ENCODE measurements around the gene ETNPPL. TPM values are rescaled to one million over a fixed set of nuclear protein-coding genes. Genes with fewer than 3 reads are reported as not detected.
"Not testable (repeated sequence)": the region's sequence is repeated elsewhere in the genome, so short reads cannot be mapped to it uniquely, and the experiment has no call there.

The ETNPPL gene
- polyA plus RNA-seq, 1 donor: not detected

DNA sequence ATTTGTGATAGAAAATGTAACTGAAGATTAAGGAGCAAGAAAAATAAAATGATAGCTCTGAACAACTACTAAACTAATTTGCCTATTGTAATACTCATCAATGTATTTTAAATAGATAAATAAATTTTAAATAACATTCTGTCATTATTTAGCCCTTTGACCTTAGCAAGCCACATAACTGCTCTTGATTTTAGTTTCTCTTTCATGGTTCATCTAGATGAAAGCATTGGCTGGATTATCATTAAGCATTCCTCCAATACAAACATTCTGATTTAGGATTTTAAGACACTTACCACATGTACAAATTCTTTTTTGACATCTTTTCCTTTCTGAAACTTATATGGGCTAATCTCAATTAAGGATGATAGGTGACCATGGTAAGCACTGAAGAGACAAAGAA, 8.5 kb downstream of the ETNPPL start:
- no peak for DNase-seq

DNA sequence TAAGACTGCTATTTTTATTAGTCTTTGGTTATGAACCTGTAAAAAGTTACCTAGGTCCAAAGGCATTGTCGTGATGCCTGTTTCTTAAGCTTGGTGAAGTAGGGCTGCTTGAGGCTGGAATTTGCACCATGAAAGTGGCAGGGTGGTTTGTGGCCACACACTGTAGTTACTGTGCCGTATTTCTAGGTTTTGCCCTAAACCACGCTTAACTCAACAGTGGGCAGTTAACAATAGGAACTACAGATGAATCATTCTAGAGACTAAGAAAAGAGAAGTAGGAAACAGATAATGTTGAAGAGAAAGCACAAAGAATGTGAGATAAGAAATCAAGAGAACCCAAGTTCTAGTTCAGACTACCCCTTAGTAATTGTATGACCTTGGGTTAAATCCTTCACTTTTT, 11.5 kb downstream of the ETNPPL start:
- no peak for DNase-seq

DNA sequence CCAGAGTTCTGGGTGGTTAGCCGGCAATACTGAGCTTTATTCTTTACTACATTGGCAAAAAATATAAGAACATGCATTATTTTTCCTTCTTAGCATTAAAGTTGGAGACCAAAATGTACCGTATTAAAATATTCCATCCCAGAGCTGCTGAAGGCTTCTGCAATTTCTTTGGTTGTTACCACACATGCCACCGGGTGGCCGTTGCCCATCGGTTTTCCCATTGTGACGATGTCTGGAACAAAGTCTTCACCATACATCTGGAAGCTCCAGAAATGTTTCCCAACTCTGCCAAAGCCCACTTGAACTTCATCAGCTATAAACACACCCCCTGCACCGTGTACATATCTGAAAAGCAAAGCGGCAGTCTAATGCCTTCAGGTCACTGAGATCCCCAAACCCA, 13.7 kb downstream of the ETNPPL start:
- no peak for DNase-seq

DNA sequence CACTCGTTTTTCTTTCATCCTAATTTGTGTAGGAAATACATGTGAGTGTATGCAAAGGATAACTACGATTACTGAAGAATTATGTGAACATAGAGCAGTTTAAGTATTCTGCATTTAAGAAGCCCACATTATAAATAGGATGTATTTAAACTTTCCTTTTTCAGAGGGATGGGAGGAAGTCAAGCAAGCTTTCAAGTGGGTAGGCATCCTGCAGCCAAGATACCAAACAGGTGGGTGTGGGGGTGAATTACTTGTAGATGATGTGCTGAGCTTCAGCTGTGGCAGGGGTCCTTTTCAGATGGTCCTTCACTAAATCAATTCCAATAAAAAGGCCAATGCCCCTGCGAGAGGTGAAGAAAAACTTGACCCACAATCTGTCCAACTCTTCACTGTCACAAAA, 16.3 kb downstream of the ETNPPL start:
- no peak for DNase-seq

DNA sequence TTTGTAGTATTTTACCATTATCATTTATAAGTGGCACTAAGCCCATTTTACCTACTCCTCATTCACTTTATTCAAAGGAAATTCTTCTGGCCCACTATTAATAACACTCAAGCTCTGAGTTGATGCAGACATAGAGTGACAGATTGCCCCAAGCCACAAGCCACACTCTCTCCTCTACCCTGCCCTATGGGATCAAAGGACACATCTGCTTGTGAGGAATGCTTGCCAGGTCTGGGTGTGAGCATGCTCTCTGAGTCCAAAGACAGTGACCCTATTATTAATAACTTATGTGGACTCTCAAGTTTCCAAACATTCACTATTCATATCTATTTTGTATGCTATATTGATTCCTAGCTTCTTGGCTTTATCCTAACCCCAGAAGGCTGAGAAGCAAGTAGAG, 18.5 kb downstream of the ETNPPL start:
- DNase-seq: no peak

DNA sequence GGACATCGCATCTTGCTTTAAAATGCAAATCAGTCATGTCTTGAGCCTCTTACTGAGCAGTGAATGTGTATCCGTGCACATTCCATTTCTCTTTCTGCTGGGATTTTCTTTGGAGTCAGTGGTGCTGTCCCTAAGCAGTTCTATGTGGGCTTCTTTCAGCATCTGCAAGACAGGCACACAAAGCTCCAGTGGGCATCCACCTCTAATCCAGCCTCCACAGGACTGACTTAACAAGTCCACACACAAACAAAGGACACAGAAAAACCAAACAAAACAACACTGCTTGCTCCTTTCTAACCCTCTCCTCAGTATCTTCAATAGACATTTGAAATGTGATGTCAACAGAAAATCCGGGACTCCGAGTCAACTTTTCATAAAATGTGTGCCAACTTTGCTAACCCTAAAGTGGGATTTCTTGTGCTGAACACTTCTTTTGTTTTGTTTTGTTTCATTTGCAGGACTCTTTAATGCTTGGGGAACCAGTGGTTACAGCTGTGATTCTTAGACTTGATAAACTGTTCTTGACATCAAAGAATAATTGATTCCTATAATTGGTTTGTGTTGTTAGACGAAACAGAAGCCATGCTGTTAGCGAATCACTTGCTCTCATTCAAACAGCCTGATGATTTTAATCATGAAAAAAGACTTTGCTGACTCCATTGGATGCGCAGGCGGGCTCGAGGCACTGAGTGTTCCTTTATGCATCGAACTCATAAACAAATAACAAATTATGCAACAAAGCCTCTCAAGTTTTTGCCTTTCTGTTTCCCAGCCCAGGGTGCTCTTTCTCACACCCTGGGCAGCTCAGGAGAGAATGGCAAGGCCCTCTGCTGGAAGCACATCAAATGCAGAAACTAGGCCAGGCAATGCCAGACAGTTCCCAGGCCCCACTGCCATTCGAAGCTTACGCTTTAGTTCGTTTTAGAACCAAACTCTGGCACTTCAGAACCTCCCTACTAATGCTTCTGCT, 20.1 kb downstream of the ETNPPL start:
- no peak for DNase-seq

DNA sequence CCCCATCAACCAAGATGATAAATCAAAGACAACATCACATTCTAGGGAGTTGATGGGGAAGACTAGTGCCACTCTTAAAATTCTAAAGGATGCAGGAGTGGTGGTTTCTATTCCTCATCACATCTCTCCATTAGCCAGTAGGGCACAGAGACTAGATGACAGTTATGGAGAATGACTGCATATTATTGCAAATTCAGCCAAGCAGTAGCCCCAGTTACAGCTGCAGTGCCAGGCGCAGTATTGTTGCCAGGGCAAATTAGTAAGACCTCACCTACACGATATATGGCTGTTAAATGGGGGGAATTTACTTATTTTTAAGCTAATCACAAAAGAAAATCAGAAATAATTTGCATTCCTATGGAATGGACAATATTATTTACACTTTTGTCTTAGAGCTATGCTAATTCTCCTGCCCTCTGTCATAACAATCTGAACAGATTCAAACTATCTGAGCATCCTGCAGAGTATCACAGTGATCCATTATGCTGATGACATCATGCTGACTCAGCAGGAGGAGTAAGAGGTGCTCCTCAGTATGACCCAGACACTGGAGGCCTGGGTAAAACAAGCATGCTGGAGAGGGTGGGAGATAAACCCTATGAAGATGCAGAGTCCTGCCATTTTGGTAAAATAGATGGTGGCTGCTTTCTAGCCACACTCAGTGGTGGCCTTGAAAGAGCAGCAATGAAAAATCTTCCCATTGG, 24.7 kb downstream of the ETNPPL start:
- no peak for DNase-seq

DNA sequence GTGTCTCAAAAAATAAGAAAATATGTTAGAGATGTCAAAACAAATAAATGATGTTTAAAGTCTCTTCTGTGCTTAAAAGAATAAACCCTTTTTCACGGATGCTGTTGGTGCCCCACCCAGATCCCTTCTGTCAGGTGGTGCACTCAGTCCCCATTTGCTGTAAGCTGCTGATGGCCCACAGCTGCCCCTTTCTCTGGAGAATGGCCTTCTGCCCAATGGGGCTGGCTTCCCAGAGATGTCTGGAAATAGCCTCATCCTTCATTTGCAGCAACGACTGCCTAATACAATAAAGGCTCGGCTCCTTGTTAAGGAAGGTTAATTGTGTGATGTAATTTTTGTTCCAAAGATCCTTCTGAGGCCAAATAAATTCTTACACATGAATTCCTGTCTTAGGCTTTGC, 31.8 kb downstream of the ETNPPL start:
- DNase-seq: no peak

DNA sequence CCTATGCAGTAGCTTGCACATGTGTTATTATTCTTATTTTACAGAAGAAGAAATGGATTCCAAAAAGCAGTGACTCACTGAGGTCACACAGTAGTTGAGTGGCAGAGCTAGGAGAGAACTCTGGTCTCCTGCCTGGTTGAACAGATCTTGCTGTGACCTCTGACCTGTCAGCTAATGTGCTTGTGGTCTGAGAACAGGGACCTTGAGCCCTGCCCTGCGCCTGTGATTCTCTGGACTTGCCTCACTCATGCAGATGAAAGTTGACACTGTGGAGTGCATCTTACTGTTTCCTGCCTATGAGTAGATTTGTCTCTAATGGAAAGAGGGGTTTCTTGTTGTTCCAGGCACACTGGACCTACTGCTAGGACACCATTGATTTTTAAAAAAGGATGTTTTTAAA, 32.3 kb downstream of the ETNPPL start:
- no peak for DNase-seq

DNA sequence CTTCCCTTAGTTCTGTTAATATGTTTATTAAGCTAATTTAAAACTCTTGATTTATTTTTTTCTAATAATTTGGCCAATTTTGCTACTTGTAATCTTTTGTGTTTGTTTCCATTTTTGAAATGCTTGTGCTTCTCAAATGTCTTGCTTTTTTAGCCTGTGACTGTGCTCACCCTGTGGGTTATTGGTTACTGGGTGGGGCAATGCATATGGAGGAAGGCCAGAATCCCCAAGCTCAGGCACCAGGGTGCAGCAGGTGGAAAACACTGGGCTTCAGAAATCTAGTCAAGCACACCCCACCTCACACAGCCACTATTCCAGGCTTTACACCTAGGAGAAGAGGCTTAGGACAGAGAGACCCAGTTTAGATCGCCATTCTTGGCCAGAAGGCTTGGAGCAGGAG, 33.1 kb downstream of the ETNPPL start:
- DNase-seq: no peak

DNA sequence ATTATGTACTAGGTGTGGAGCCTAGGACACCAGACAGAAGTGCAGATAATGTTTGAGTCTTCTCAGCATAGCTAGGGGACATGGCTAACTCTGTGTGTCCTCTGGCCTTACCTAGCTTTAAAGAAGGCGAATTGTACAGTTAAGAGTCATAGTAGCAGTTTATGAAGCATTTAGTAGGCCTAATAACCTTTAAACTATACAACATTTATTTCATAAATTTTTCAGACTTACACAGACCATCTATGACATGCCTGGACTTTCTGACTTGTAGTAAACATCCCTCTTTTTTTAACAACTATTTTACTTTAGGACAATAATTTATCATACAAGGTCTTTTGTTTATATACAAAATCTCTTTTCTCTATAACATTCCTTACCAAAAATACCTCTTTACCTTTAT, 37.4 kb downstream of the ETNPPL start:
- no peak for DNase-seq

DNA sequence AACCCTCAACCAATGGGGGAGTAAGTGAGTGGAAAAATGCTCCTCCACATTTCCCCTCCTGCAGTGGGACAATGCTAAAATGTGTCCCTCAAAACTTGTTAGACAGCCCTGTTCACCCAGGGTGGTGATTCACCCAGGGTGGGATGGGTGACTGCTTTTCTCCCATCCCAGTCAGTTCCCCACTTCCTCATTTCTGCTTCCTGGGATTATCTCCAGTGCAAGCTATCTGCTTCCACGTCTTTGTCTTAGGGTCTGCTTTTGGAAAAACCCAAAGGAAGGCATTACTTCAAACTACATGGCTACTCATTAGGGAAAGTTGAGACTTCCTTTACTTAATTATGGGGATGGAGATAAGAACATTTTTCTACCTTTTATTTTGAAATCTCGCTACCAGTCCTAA, 45.5 kb downstream of the ETNPPL start:
- no peak for DNase-seq

DNA sequence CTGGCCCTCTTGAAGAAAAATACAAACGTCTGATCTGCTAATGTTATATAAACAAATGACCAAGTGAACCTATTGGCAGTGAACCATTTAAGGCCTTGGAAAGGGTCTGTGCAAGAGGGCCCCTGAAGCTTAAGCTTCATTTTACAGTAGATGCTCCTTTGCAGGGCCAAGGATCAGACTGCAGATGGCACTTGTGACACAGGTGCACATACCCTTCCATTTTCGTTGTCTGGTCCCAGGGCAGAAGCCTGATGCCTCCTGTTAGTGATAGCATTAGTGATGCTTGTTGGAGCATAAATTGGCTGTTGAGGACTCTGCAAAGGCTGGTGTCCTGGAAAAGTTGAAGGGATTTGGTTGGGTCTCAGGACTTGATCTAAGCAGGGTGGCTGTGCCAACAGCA, 46.5 kb downstream of the ETNPPL start:
- DNase-seq: no peak

DNA sequence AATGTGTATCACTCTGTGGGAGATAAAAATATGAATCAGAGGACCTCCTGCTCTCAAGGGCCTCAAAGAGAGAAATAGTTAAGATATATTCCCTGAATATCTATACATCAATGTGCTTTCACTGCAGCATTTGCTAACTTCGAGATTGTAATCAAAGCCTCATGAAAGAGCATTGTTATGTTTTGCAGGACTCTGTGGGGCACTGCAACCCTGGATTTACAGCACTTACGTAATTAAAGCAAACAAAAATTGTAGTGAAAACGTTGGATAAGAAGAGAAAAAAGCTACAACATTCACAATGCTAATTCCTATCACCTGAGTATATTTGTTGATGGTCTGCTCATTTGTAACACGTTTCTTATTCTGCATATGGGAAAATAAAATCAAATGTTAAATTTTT, 48.0 kb downstream of the ETNPPL start:
- no peak for DNase-seq

DNA sequence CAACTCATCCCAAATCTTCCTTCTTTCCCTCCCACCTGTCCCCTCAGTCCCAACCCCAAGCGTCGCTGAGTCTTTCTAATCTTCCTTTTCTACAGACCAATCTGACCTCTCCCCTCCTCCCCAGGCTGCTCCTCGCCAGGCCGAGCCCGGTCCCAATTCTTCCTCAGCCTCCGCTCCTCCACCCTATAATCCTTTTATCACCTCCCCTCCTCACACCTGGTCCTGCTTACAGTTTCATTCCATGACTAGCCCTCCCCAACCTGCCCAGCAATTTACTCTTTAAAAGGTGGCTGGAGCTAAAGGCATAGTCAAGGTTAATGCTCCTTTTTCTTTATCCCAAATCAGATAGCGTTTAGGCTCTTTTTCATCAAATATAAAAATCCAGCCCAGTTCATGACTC, 52.3 kb downstream of the ETNPPL start:
- DNase-seq: not testable (repeated sequence)

DNA sequence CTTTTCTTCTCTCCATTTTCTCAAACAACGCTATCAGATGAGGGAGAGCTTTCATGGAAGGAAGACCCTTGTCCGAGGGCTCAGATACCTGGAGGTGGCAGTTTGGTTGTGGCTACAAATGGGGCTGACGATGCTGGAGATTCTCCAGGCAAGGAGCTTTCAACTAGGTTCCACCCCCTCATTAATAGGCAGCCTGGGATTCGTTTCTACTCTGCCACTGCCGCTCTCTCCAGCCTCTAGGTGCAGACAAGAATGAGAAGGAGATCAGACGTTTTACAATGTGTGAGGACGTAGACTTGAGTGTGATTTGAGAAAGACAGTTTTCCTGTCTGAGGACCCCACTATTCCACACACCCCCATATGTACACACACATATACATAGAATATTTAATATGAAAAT, 53.1 kb downstream of the ETNPPL start:
- DNase-seq: no peak

DNA sequence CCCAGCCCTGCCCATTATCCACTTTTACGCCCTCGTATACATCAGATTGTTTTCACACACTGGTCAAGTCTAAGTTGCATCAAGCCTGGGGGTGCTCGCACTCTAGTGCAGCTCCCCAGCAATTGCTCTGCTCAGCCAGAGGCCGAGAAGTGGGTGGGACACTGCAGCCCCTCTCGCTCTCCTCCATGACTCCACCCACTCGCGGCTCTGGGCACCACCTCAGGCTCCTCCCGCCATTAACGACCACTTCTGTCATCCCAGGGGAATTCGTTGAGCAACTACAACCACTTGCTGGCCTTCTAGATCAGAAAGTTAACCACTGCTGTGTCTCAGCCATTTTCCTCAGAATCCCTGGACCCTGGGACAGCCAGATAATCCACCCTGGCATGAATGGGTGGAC, 53.6 kb downstream of the ETNPPL start:
- no peak for DNase-seq

DNA sequence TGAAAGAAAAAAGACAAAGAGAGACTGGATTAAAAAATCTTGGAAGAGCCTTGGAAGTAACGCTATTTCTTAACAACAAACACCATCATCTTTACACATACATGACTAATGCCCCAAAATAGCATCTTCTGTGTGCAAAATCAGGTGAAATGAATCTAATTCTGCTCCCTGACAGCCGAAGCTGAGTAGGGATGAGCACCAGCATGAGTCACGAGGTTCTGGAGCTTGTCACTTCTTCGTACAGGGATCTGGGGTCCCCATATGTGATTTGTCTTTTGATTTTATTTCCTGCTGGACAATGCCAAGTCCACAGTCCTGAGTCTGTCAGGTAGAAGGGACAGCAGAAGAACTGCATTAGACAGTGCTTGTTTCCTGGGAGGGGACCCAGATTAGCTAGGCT, 56.6 kb downstream of the ETNPPL start:
- no peak for DNase-seq

DNA sequence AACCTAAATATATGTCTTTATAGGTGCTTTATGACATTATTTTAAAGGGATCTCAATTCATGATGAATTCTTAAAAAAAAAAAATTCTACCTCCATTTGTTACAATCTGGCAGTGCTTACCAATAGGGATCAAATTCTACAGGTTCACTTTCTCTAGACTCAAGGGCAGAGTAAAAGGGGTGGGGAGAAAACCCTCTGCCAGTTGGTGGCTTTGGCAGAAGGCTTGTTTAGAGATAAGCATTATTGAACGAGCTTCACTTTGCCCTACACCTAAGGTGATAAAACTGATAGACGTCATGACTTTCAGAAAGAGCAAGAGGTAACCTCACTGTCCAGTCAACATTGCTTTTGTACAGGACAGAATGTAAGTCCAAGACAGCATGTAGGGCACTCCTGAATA, 58.9 kb downstream of the ETNPPL start:
- no peak for DNase-seq

DNA sequence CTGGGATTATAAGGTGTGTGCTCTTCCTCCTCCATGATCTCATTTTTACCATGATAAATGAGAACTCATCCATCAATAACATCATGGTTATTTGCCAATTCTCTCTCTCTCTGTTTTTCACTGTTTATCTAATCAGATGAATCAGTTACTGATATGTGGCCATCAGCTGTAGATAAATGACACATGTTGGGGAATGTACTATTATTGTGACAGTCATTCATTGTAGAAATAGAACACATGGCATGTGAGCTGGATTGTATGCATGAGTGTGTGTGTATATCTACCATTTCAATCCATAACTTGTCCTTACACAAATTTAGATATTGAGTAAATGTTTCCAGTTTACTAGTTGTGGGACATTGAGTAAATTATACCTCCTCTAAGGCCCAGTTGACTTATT, 59.5 kb downstream of the ETNPPL start:
- no peak for DNase-seq

DNA sequence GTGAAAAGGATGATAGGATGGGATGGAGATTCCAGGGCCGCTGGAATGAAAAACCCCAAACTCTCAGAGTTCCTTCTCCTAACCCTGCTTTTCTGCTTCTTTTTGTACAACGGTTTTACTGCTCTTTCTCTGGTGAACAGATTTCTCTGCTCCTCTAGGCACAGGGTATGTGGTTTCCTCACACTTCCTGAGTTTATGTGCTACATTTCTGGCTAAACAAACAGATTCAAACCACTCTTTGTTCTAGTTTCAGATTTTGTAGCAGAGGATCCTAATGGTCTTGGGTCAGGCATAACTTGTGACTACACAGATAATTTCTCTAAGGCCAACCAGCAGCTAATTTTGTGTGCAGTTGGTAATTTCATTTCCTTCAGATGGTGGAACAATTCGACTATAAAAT, 59.9 kb downstream of the ETNPPL start:
- DNase-seq: no peak

DNA sequence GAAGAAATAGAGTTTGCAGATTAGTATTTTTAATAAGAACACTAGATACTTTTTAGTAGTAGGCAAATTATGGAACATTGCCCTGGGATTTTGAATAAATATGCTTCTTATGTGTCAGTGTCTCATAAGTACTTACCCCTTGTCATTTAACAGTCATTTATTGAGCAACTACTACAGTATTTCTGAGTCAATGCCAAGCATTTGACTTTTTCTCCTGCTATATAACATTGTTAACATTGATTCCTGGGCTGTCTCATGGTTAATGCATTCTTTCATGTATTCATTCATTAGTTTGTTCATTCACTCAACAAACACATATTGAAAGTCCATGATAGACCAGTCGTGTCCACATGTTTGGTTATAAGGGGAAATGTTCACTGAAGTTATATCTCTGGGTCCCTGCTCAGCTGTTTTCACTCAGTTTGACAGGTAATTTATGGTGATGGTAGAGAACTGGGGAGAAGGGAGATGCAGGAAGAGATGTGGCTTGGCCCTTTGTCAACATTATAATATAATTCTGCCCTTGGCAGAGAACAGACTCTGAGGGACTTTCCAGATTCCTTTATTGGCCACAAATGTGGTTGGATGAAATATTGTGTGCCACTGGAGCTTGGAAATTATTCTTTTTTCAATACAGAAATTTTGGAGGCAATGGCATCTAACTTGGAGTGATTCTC, 62.6 kb downstream of the ETNPPL start:
- no peak for DNase-seq

DNA sequence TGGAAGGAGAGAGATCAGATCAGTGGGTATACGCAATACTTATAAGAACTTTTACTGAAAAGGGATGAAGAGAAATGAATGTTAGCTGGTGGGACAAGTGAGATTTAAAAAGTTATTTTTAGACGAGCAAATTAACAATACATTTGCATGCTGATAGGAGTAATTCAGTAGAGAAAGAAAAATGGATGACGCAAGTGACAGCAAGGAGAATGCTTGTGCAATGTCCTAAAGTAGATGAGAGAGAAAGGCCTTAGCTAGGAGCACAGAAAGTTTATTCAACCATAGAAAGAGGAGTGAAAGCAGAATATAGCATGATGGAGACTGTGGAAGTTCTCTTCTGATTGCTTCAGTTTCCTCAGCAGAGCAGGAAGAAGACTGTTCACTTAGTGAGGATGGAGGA, 66.7 kb downstream of the ETNPPL start:
- no peak for DNase-seq

DNA sequence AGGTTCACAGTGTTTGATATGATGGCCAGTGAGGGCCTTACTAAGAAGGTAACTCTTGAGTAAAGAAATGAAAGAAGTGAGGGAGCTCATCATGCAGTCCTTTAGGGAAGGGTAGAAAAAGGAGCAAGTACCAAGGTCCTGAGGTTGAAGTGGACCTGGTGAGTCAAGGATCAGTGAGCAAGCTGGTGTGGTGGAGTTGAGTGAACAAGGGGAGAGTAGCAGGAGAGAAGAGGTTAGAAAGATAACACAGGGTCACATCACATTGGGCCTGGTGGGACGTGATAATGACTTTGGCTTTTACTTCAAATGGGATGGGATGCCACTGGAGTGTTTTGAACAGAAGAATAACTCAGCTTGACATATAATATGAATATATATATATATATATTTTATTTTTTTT, 67.8 kb downstream of the ETNPPL start:
- DNase-seq: no peak

All from hindlimb muscle (tissue), 1 donor.